ENCODE data around the gene UBE4B.
"Not testable (repeated sequence)": the region's sequence is repeated elsewhere in the genome, so short reads cannot be mapped to it uniquely, and the experiment has no call there.

The UBE4B gene

GRCh38 chr1:9993561-9994075 is 39.1 kb upstream of the UBE4B start:
- DNase-seq: no peak
- Histone ChIP-seq H3K4me1 (no peaks in the 10 kb centered on the region), H3K27me3 (peaks cover 18% of the 10 kb centered on the region), H3K36me3 (no peaks in the 10 kb centered on the region), H3K4me3 (ENCODE audit: low read depth, low read length) (no peak overlapping the region), H3K9me3 (no peaks in the 10 kb centered on the region)
- TF ChIP-seq, protein P1, sequence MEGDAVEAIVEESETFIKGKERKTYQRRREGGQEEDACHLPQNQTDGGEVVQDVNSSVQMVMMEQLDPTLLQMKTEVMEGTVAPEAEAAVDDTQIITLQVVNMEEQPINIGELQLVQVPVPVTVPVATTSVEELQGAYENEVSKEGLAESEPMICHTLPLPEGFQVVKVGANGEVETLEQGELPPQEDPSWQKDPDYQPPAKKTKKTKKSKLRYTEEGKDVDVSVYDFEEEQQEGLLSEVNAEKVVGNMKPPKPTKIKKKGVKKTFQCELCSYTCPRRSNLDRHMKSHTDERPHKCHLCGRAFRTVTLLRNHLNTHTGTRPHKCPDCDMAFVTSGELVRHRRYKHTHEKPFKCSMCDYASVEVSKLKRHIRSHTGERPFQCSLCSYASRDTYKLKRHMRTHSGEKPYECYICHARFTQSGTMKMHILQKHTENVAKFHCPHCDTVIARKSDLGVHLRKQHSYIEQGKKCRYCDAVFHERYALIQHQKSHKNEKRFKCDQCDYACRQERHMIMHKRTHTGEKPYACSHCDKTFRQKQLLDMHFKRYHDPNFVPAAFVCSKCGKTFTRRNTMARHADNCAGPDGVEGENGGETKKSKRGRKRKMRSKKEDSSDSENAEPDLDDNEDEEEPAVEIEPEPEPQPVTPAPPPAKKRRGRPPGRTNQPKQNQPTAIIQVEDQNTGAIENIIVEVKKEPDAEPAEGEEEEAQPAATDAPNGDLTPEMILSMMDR (IDR thresholded peaks at IDR 0.05; ENCODE audit: low read depth, low read length): no peak

- peak; percentile 11 for DNase-seq
- TF ChIP-seq, protein P1 (IDR thresholded peaks at IDR 0.05; ENCODE audit: low read depth, low read length): no peak
- H3K4me3 ChIP-seq (ENCODE audit: low read depth, low read length): no peak within 1 kb of the TSS
These were observed 35.9 kb upstream of the UBE4B start, which contains the start of gene RBP7 for GRCh38 chr1:9996624-9997582. Gene RBP7 (plus strand): TSS chr1:9997228. CDS start chr1:9997259, 31 bp downstream.

GRCh38 chr1:10001016-10001665 is 31.6 kb upstream of the UBE4B start:
- no peaks in the 10 kb centered on the region for H3K4me1 ChIP-seq
- H3K4me3 ChIP-seq (ENCODE audit: low read depth, low read length): no peak overlapping the region
- H3K36me3 ChIP-seq: no peaks in the 10 kb centered on the region
- TF ChIP-seq, protein P1 (IDR thresholded peaks at IDR 0.05; ENCODE audit: low read depth, low read length): no peak
- no peak for DNase-seq
- H3K9me3 ChIP-seq: no peaks in the 10 kb centered on the region
- H3K27me3 ChIP-seq: peaks cover 18% of the 10 kb centered on the region

More at GRCh38 chr1:9996624-9997582, 35.9 kb upstream of the UBE4B start, which contains the start of gene RBP7:
- Histone ChIP-seq H3K4me1 (no peaks in the 10 kb centered on the region), H3K9me3 (no peaks in the 10 kb centered on the region), H3K36me3 (no peaks in the 10 kb centered on the region), H3K27me3 (peaks cover 18% of the 10 kb centered on the region)

DNA sequence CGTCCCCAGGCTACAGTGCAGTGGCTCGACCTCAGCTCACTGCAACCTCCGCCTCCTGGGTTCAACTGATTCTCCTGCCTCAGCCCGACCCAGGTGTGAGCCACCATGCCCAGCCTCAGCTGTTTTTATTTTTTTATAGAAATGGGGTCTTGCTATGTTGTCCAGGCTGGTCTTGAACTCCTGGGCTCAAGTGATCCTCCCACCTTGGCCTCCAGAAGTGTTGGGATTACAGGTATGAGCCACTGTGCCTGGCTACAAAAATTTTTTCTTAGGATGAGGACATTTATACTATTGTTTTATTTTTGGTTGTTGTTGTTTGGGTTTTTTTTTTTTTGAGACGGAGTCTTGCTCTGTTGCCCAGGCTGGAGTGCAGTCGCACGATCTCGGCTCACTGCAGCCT is 27.5 kb upstream of the UBE4B start:
- not testable (repeated sequence) for H3K36me3 ChIP-seq; H3K4me3 ChIP-seq (ENCODE audit: low read depth, low read length); DNase-seq; H3K9me3 ChIP-seq; H3K27me3 ChIP-seq; H3K4me1 ChIP-seq

- Histone ChIP-seq H3K36me3 (no peaks in the 10 kb centered on the region), H3K9me3 (no peaks in the 10 kb centered on the region), H3K4me1 (no peaks in the 10 kb centered on the region), H3K27me3 (no peaks in the 10 kb centered on the region), H3K4me3 (ENCODE audit: low read depth, low read length) (no peak overlapping the region)
- peak; percentile 11 for DNase-seq
- TF ChIP-seq, protein P1 (IDR thresholded peaks at IDR 0.05; ENCODE audit: low read depth, low read length): no peak
These were observed 25.6 kb upstream of the UBE4B start for GRCh38 chr1:10007169-10007568.

- H3K4me3 ChIP-seq (ENCODE audit: low read depth, low read length): no peak overlapping the region
- H3K27me3 ChIP-seq: no peaks in the 10 kb centered on the region
- TF ChIP-seq, protein P1 (IDR thresholded peaks at IDR 0.05; ENCODE audit: low read depth, low read length): no peak
- DNase-seq: no peak
- H3K9me3 ChIP-seq: no peaks in the 10 kb centered on the region
- H3K36me3 ChIP-seq: no peaks in the 10 kb centered on the region
- no peaks in the 10 kb centered on the region for H3K4me1 ChIP-seq
These were observed 18.7 kb upstream of the UBE4B start for GRCh38 chr1:10014016-10014415.
